ENCODE data around the gene HMGB4. TPM values are rescaled to one million over a fixed set of nuclear protein-coding genes. Genes with fewer than 3 reads are reported as not detected.

HMGB4 gene
- total and polyA plus RNA-seq, 2 experiments from 2014 or later: not detected

GRCh38 chr1:33867684-33868083 is 3.8 kb downstream of the HMGB4 start:
- Histone ChIP-seq H3K9me3 (ENCODE audit: low read depth) (no peaks in the 10 kb centered on the region), H3K36me3 (no peaks in the 10 kb centered on the region), H3K27ac (no peak overlapping the region), H3K4me3 (no peak overlapping the region), H3K27me3 (no peaks in the 10 kb centered on the region), H3K4me1 (ENCODE audit: low read depth) (no peaks in the 10 kb centered on the region)
- DNase-seq (ENCODE audit: low read depth in 1 of 2, low spot score in 1 of 2): no peak
- TF ChIP-seq CTCF (IDR thresholded peaks at IDR 0.05; ENCODE audit: low read depth, low read length): no peak

- no peak overlapping the region for H3K4me3 ChIP-seq
- DNase-seq (ENCODE audit: low read depth in 1 of 2, low spot score in 1 of 2): no peak
- no peaks in the 10 kb centered on the region for H3K4me1 ChIP-seq (ENCODE audit: low read depth)
- H3K9me3 ChIP-seq (ENCODE audit: low read depth): no peaks in the 10 kb centered on the region
- TF ChIP-seq CTCF (IDR thresholded peaks at IDR 0.05; ENCODE audit: low read depth, low read length): no peak
- no peaks in the 10 kb centered on the region for H3K36me3 ChIP-seq
- H3K27ac ChIP-seq: no peak overlapping the region
- no peaks in the 10 kb centered on the region for H3K27me3 ChIP-seq
Observed at GRCh38 chr1:33872275-33872674, 8.4 kb downstream of the HMGB4 start.

- H3K27ac ChIP-seq: no peak overlapping the region
- H3K36me3 ChIP-seq: no peaks in the 10 kb centered on the region
- H3K9me3 ChIP-seq (ENCODE audit: low read depth): no peaks in the 10 kb centered on the region
- H3K27me3 ChIP-seq: no peaks in the 10 kb centered on the region
- DNase-seq (ENCODE audit: low read depth in 1 of 2, low spot score in 1 of 2): no peak
- H3K4me1 ChIP-seq (ENCODE audit: low read depth): no peaks in the 10 kb centered on the region
- no peak for TF ChIP-seq CTCF (IDR thresholded peaks at IDR 0.05; ENCODE audit: low read depth, low read length)
- H3K4me3 ChIP-seq: no peak overlapping the region
Observed at GRCh38 chr1:33872683-33873082, 8.8 kb downstream of the HMGB4 start.

GRCh38 chr1:33874636-33875035 is 10.8 kb downstream of the HMGB4 start:
- no peak for DNase-seq (ENCODE audit: low read depth in 1 of 2, low spot score in 1 of 2)
- no peak overlapping the region for H3K4me3 ChIP-seq
- no peaks in the 10 kb centered on the region for H3K27me3 ChIP-seq
- no peaks in the 10 kb centered on the region for H3K36me3 ChIP-seq
- no peaks in the 10 kb centered on the region for H3K4me1 ChIP-seq (ENCODE audit: low read depth)
- no peak for TF ChIP-seq CTCF (IDR thresholded peaks at IDR 0.05; ENCODE audit: low read depth, low read length)
- H3K9me3 ChIP-seq (ENCODE audit: low read depth): no peaks in the 10 kb centered on the region
- H3K27ac ChIP-seq: no peak overlapping the region

- H3K36me3 ChIP-seq: no peaks in the 10 kb centered on the region
- no peak overlapping the region for H3K27ac ChIP-seq
- H3K27me3 ChIP-seq: no peaks in the 10 kb centered on the region
- no peak for DNase-seq (ENCODE audit: low read depth in 1 of 2, low spot score in 1 of 2)
- no peak for TF ChIP-seq CTCF (IDR thresholded peaks at IDR 0.05; ENCODE audit: low read depth, low read length)
- no peaks in the 10 kb centered on the region for H3K9me3 ChIP-seq (ENCODE audit: low read depth)
- H3K4me1 ChIP-seq (ENCODE audit: low read depth): no peaks in the 10 kb centered on the region
- no peak overlapping the region for H3K4me3 ChIP-seq
Observed at GRCh38 chr1:33875862-33876261, 12.0 kb downstream of the HMGB4 start.

Measured in cardiac muscle cell (in vitro differentiated cells and primary cell).